H1 (cell line): Measurements from ENCODE around the gene DHX9. TPM values are rescaled to one million over a fixed set of nuclear protein-coding genes. Genes with fewer than 3 reads are reported as not detected.

Source experiments
- CTCF ChIA-PET: fragments of 300-600 bp; sonication (Branson Sonifier 250); formaldehyde crosslinking; loops from one replicate; lab custom pipeline; 2021; ENCODE audit not compliant: partially characterized antibody; lab: Charles Lee
- POLR2A ChIA-PET: fragments of 300-600 bp; sonication (Branson Sonifier 250); formaldehyde crosslinking; loops from one replicate; lab custom pipeline; 2021; ENCODE audit warnings: inconsistent platforms; ENCODE audit not compliant: partially characterized antibody; lab: Charles Lee
- DNase-seq, 2 experiments: peaks; one replicate each; pipeline versions ENCODE4 v3.0.0 to v3.0.0-alpha.2; 2010 to 2022; ENCODE audit warnings: low spot score in 2 of 2, low read depth in 1 of 2, mixed read lengths in 1 of 2
- FAIRE-seq: peaks from 2 replicates; lab custom pipeline; 2011; peaks lifted over from hg19 to GRCh38; lab: Jason Lieb, UNC
- H2AFZ ChIP-seq: 2 replicates; pipeline ENCODE4 v1.8.1; 2012; ENCODE audit warnings: low read length, inconsistent platforms
- H2AK5ac ChIP-seq: 2 replicates; pipeline ENCODE4 v1.6.1; 2013; ENCODE audit warnings: low read depth, low read length
- H2BK120ac ChIP-seq: replicated peaks from 2 replicates; pipeline ENCODE3; 2013; ENCODE audit warnings: low read depth, low read length, inconsistent platforms
- H2BK12ac ChIP-seq: 2 replicates; pipeline ENCODE4 v1.6.1; 2013; ENCODE audit warnings: low read depth, low read length
- H2BK15ac ChIP-seq: 2 replicates; pipeline ENCODE4 v1.6.1; 2013; ENCODE audit warnings: low read length
- H2BK20ac ChIP-seq: 2 replicates; pipeline ENCODE4 v1.6.1; 2013; ENCODE audit warnings: low read length
- H2BK5ac ChIP-seq: 2 replicates; pipeline ENCODE4 v1.6.1; 2013; ENCODE audit warnings: low read depth, low read length
- H3K14ac ChIP-seq: 2 replicates; pipeline ENCODE4 v1.6.1; 2013; ENCODE audit warnings: inconsistent platforms; ENCODE audit not compliant: insufficient read length
- H3K18ac ChIP-seq: 2 replicates; pipeline ENCODE4 v1.6.1; 2013; ENCODE audit warnings: low read length; ENCODE audit errors: extremely low read depth
- H3K23ac ChIP-seq: 2 replicates; pipeline ENCODE4 v1.6.1; 2013; ENCODE audit warnings: inconsistent platforms; ENCODE audit not compliant: insufficient read length
- H3K23me2 ChIP-seq: 2 replicates; pipeline ENCODE4 v1.6.1; 2013; ENCODE audit warnings: low read depth, low read length
- H3K27ac ChIP-seq: 2 replicates; pipeline ENCODE4 v1.6.1; 2011; ENCODE audit warnings: low read depth, low read length, inconsistent platforms
- H3K27me3 ChIP-seq, 4 experiments: replicated peaks in 1 of 4; 1 replicate in 1 of 4; 2 replicates in 3 of 4; pipeline versions ENCODE4 v1.6.1 to v1.8.1; 2011 to 2013; ENCODE audit warnings: low read length in 3 of 4, mild to moderate bottlenecking in 3 of 4, inconsistent platforms in 2 of 4, mixed read lengths in 2 of 4, moderate library complexity in 1 of 4; ENCODE audit not compliant: control insufficient read depth in 3 of 4, insufficient read depth in 3 of 4; ENCODE audit errors: extremely low read depth in 1 of 4
- H3K36me3 ChIP-seq, 4 experiments: 2 replicates each; pipeline versions ENCODE4 v1.6.1 to v1.8.1; 2011 to 2013; ENCODE audit warnings: mild to moderate bottlenecking in 4 of 4, low read length in 3 of 4, moderate library complexity in 2 of 4, control low read depth in 1 of 4, inconsistent platforms in 1 of 4; ENCODE audit not compliant: insufficient read depth in 4 of 4, control insufficient read depth in 2 of 4
- H3K4ac ChIP-seq: replicated peaks from 2 replicates; pipeline ENCODE3; 2013; ENCODE audit warnings: low read length, low read depth, mixed read lengths, inconsistent platforms; ENCODE audit not compliant: insufficient read length
- H3K4me1 ChIP-seq, 4 experiments: replicated peaks in 1 of 4; 1 replicate in 1 of 4; 2 replicates in 3 of 4; pipeline versions ENCODE4 v1.6.1 to v1.8.1; 2011 to 2013; ENCODE audit warnings: low read length in 3 of 4, inconsistent platforms in 2 of 4, mixed read lengths in 1 of 4; ENCODE audit not compliant: insufficient read depth in 4 of 4, control insufficient read depth in 3 of 4
- H3K4me2 ChIP-seq, 2 experiments: 2 replicates each; pipeline versions ENCODE4 v1.6.1 to v1.8.1; 2011 to 2013; ENCODE audit warnings: low read depth in 2 of 2, low read length in 2 of 2, control low read depth in 1 of 2, inconsistent platforms in 1 of 2, mild to moderate bottlenecking in 1 of 2; ENCODE audit not compliant: insufficient read depth in 1 of 2
- H3K4me3 ChIP-seq, 4 experiments: fragments of 200-600, 300-600 bp in 1 of 4; sonication (generic), shearing (Covaris generic), sonication (Bioruptor Twin) in 1 of 4; 2 replicates each; pipeline versions ENCODE4 v1.5.1 to v1.8.1; 2011 to 2016; ENCODE audit warnings: low read length in 4 of 4, low read depth in 3 of 4, control low read depth in 2 of 4, inconsistent platforms in 2 of 4, mild to moderate bottlenecking in 2 of 4, mixed read lengths in 1 of 4, moderate library complexity in 1 of 4; ENCODE audit not compliant: insufficient read depth in 2 of 4; ENCODE audit errors: extremely low read depth in 1 of 4
- H3K56ac ChIP-seq: replicated peaks from 2 replicates; pipeline ENCODE3; 2013; ENCODE audit warnings: low read depth, mild to moderate bottlenecking, mixed read lengths, low read length, inconsistent platforms; ENCODE audit not compliant: insufficient read length
- H3K79me1 ChIP-seq: 2 replicates; pipeline ENCODE4 v1.6.1; 2013; ENCODE audit warnings: low read depth, low read length, control low read depth
- H3K79me2 ChIP-seq, 2 experiments: 2 replicates each; pipeline versions ENCODE4 v1.6.1 to v1.8.1; 2012 to 2013; ENCODE audit warnings: low read length in 2 of 2, mild to moderate bottlenecking in 2 of 2, inconsistent platforms in 1 of 2; ENCODE audit not compliant: insufficient read depth in 2 of 2, control insufficient read depth in 1 of 2
- H3K9ac ChIP-seq, 4 experiments: replicated peaks in 1 of 4; 1 replicate in 1 of 4; 2 replicates in 3 of 4; pipeline versions ENCODE4 v1.6.1 to v1.8.1; 2011 to 2013; ENCODE audit warnings: low read depth in 3 of 4, low read length in 3 of 4, control low read depth in 2 of 4, mild to moderate bottlenecking in 2 of 4, moderate library complexity in 2 of 4, inconsistent platforms in 1 of 4; ENCODE audit errors: extremely low read depth in 1 of 4
- H3K9me3 ChIP-seq, 2 experiments: 2 replicates each; pipeline versions ENCODE4 v1.6.1 to v1.8.1; 2012 to 2013; ENCODE audit warnings: mild to moderate bottlenecking in 2 of 2, moderate library complexity in 2 of 2, control low read depth in 1 of 2, inconsistent platforms in 1 of 2, low read depth in 1 of 2, low read length in 1 of 2, mixed read lengths in 1 of 2; ENCODE audit not compliant: insufficient read depth in 2 of 2
- H4K20me1 ChIP-seq, 2 experiments: replicated peaks in 1 of 2; 2 replicates each; pipeline versions ENCODE3 to v1.8.1; 2011 to 2013; ENCODE audit warnings: inconsistent platforms in 2 of 2, low read length in 2 of 2, mild to moderate bottlenecking in 1 of 2; ENCODE audit not compliant: insufficient read depth in 2 of 2, control insufficient read depth in 1 of 2
- H4K5ac ChIP-seq: 2 replicates; pipeline ENCODE4 v1.6.1; 2013; ENCODE audit warnings: low read length, low read depth, mixed read lengths, inconsistent platforms; ENCODE audit not compliant: insufficient read length
- H4K8ac ChIP-seq: 2 replicates; pipeline ENCODE4 v1.8.0; 2013; ENCODE audit warnings: mild to moderate bottlenecking, moderate library complexity, low read length, inconsistent platforms; ENCODE audit not compliant: insufficient read depth; ENCODE audit errors: extremely low read depth
- H4K91ac ChIP-seq: replicated peaks from 2 replicates; pipeline ENCODE3; 2013; ENCODE audit warnings: low read length, mixed read lengths, inconsistent platforms; ENCODE audit not compliant: insufficient read length
- BACH1 ChIP-seq: IDR thresholded peaks from 2 replicates; pipeline ENCODE4 v1.6.1; 2012; ENCODE audit warnings: low read length, improper control_type of control experiment
- BCL11A ChIP-seq, 2 experiments: IDR thresholded peaks; one replicate each; pipeline ENCODE4 v1.6.1; 2011; ENCODE audit warnings: low read depth in 2 of 2, low read length in 2 of 2, mild to moderate bottlenecking in 2 of 2
- CBX8 ChIP-seq: fragments of 300-800, 300-1000 bp; sonication (generic); IDR thresholded peaks from 2 replicates; pipeline ENCODE4 v1.7.1; 2016; ENCODE audit warnings: low read depth, low read length, borderline replicate concordance
- CHD1 ChIP-seq: IDR thresholded peaks from 2 replicates; pipeline ENCODE4 v1.6.1; 2012; ENCODE audit warnings: low read depth, low read length, improper control_type of control experiment
- EGR1 ChIP-seq: IDR thresholded peaks from 2 replicates; pipeline ENCODE4 v1.6.1; 2011; ENCODE audit warnings: low read depth, low read length, borderline replicate concordance
- JUND ChIP-seq: IDR thresholded peaks from 2 replicates; pipeline ENCODE4 v1.6.1; 2011; ENCODE audit warnings: mild to moderate bottlenecking, improper control_type of control experiment, low read length
- RAD21 ChIP-seq, 2 experiments: IDR thresholded peaks in 1 of 2; conservative IDR thresholded peaks in 1 of 2; 2 replicates each; pipeline ENCODE4 v1.6.1; 2011; ENCODE audit warnings: low read depth in 2 of 2, low read length in 2 of 2, improper control_type of control experiment in 1 of 2, inconsistent platforms in 1 of 2, mild to moderate bottlenecking in 1 of 2, moderate library complexity in 1 of 2
- SAP30 ChIP-seq: fragments of 300-600 bp; sonication (generic); IDR thresholded peaks from 2 replicates; pipeline ENCODE4 v1.7.1; 2012; ENCODE audit warnings: low read length, moderate library complexity, mild to moderate bottlenecking, inconsistent platforms; ENCODE audit not compliant: insufficient read depth, insufficient replicate concordance
- SIRT6 ChIP-seq: IDR thresholded peaks from one replicate; pipeline ENCODE4 v1.7.1; 2012; ENCODE audit warnings: low read length, inconsistent platforms
- SIX5 ChIP-seq: IDR thresholded peaks from 2 replicates; pipeline ENCODE4 v1.6.1; 2011; ENCODE audit warnings: mild to moderate bottlenecking, low read depth, low read length
- SP1 ChIP-seq: IDR thresholded peaks from 2 replicates; pipeline ENCODE4 v1.6.1; 2011; ENCODE audit warnings: low read depth, low read length
- SP2 ChIP-seq: IDR thresholded peaks from 2 replicates; pipeline ENCODE4 v1.6.1; 2012; ENCODE audit warnings: mild to moderate bottlenecking, low read length, inconsistent platforms
- SRF ChIP-seq: IDR thresholded peaks from 2 replicates; pipeline ENCODE4 v1.6.1; 2011; ENCODE audit warnings: mild to moderate bottlenecking, low read depth, low read length, moderate library complexity
- TBP ChIP-seq: IDR thresholded peaks from 2 replicates; pipeline ENCODE4 v1.6.1; 2011; ENCODE audit warnings: low read depth, low read length, improper control_type of control experiment
- TEAD4 ChIP-seq: IDR thresholded peaks from 2 replicates; pipeline ENCODE4 v1.6.1; 2012; ENCODE audit warnings: low read depth, low read length, inconsistent platforms, mixed read lengths
- ZNF274 ChIP-seq: IDR thresholded peaks from 2 replicates; pipeline ENCODE4 v1.7.0; 2012; ENCODE audit warnings: low read length, borderline replicate concordance; ENCODE audit errors: extremely low read depth
- polyA plus RNA-seq, 7 experiments: library from polyadenylated mRNA; depleted of rRNA in 3 of 7; stranded (reverse) in 5 of 7; unstranded in 2 of 7; fragments of >200 nt in 5 of 7; fragments of 200-250 nt in 2 of 7; gene quantifications; 1 replicate in 5 of 7; 2 replicates in 1 of 7; 4 replicates in 1 of 7; pipeline versions ENCODE4 v1.2.1 to v1.2.3, GENCODE V29; 2011 to 2013; ENCODE audit warnings: missing spikeins in 2 of 7, mixed read lengths in 2 of 7
- total RNA-seq: library from RNA; stranded (reverse); fragmentation: NEBNext Ultra II Directional; extraction: Animal tissue kit (Norgen Biotek cat#: 25700); gene quantifications from 2 replicates; pipeline ENCODE4 v1.2.1, GENCODE V29; 2021

Gene DHX9
- total and polyA plus RNA-seq, 2 of the 8 experiments (the other 6 are each of a cell fraction or from before 2014, with no cell fraction given): 153 to 333 TPM

DNA sequence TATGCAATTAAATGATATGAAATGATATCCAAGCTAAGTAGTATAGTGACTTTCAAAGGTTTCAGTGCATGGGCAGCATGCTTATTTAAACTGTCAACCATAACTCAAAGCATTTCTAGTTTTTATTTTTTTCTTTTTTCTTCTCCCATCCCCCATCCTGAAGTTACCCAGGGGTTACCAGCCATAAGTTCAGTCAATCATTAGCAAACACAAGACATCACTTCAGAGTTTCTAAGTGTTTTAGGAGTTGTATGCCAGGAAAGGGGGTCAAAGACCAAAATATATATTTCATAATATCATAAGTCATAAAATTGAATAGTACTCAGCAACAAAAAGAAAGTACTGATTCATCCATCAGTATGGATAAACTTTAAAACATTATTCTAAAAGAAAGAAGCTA is 28.7 kb downstream of the DHX9 start:
- no peaks in the 10 kb centered on the region for H3K9me3 ChIP-seq
- no peak overlapping the region for H2AK5ac ChIP-seq
- H3K27me3 ChIP-seq: no peaks in the 10 kb centered on the region
- no peak overlapping the region for H3K9ac ChIP-seq
- H3K4me2 ChIP-seq: no peak overlapping the region
- no peaks in the 10 kb centered on the region for H3K79me1 ChIP-seq
- H3K18ac ChIP-seq: no peak overlapping the region
- no peak overlapping the region for H2BK12ac ChIP-seq
- H3K23ac ChIP-seq: no peak overlapping the region
- no peak overlapping the region for H3K56ac ChIP-seq
- peaks cover 0 to 11% of the 10 kb centered on the region in 2 experiments for H4K20me1 ChIP-seq
- H2BK15ac ChIP-seq: no peak overlapping the region
- TF ChIP-seq SIRT6 (no peak), CHD1 (no peak), SP2 (no peak), RAD21 (IDR thresholded peaks at IDR 0.05 in 1 of 2, conservative IDR thresholded peaks at IDR 0.05 in 1 of 2; ENCODE audit: low read depth in 2 of 2, low read length in 2 of 2) (no peak), BCL11A (IDR thresholded peaks at IDR 0.05; ENCODE audit: low read depth in 2 of 2, low read length in 2 of 2) (no peak), SP1 (no peak), EGR1 (no peak), ZNF274 (no peak), SAP30 (no peak), SRF (no peak), SIX5 (no peak), TEAD4 (no peak), TBP (no peak), JUND (no peak), CBX8 (no peak), BACH1 (no peak)
- TF ChIP-seq, all 59 proteins: peak for 0
- POLR2A ChIA-PET: interaction anchor here (0.9 to 8.2 kb wide), 10 partner anchors 9 to 28 kb away, joined by 3 to 93 read pairs (median 8); partner anchors contain the start of gene DHX9
- H2BK5ac ChIP-seq: no peak overlapping the region
- DNase-seq (no peak), FAIRE-seq (no peak)
- no peak overlapping the region for H3K4ac ChIP-seq
- no peak overlapping the region for H4K5ac ChIP-seq
- no peak overlapping the region for H3K4me3 ChIP-seq
- no peak overlapping the region for H2AFZ ChIP-seq
- H3K4me1 ChIP-seq: no peaks in the 10 kb centered on the region
- no peak overlapping the region for H3K27ac ChIP-seq
- peaks cover 0 to 29% of the 10 kb centered on the region in 2 experiments; a peak in 3 of 4 replicates for H3K79me2 ChIP-seq
- no peak overlapping the region for H2BK20ac ChIP-seq
- H3K36me3 ChIP-seq: peaks cover 40 to 100% (median 89%) of the 10 kb centered on the region in 4 experiments
- CTCF ChIA-PET: no interaction called here
- no peak overlapping the region for H4K91ac ChIP-seq
- no peak overlapping the region for H4K8ac ChIP-seq
- no peaks in the 10 kb centered on the region for H3K23me2 ChIP-seq
- no peak overlapping the region for H2BK120ac ChIP-seq
- no peak overlapping the region for H3K14ac ChIP-seq
